Activated CD4-positive, alpha-beta T cell treated with anti-CD3 and anti-CD28 coated beads for 36 hours (primary cell): Measurements from ENCODE around the gene SRD5A1. TPM values are rescaled to one million over a fixed set of nuclear protein-coding genes. Genes with fewer than 3 reads are reported as not detected.
"Not testable (repeated sequence)": the region's sequence is repeated elsewhere in the genome, so short reads cannot be mapped to it uniquely, and the experiment has no call there.

Source experiments
- ATAC-seq: fragments of 200-7000 bp; cut with Tn5 transposase; one replicate; pipeline ENCODE4 v1.10.0; 2021; ENCODE audit warnings: mild to moderate bottlenecking, moderate library complexity
- CTCF ChIA-PET: fragments of 350-600 bp; sonication (Branson Sonifier 250); formaldehyde crosslinking; loops from one replicate; lab custom pipeline; 2021; ENCODE audit warnings: antibody characterized with exemption; lab: Charles Lee
- POLR2A ChIA-PET: fragments of 350-600 bp; sonication (Branson Sonifier 250); formaldehyde crosslinking; loops from one replicate; lab custom pipeline; 2021; ENCODE audit warnings: antibody characterized with exemption, inconsistent platforms; lab: Charles Lee
- DNase-seq: peaks from one replicate; pipeline ENCODE4 v3.0.0-alpha.2; 2020
- H3K27ac Mint-ChIP-seq: one replicate; pipeline ENCODE4 v1.8.0; 2021; ENCODE audit warnings: mixed read lengths
- H3K27me3 Mint-ChIP-seq: one replicate; pipeline ENCODE4 v1.8.0; 2021; ENCODE audit warnings: mixed read lengths
- H3K36me3 Mint-ChIP-seq: one replicate; pipeline ENCODE4 v1.8.0; 2021; ENCODE audit warnings: low read depth, mixed read lengths
- H3K4me1 Mint-ChIP-seq: one replicate; pipeline ENCODE4 v1.8.0; 2021; ENCODE audit warnings: mixed read lengths
- H3K4me3 Mint-ChIP-seq: one replicate; pipeline ENCODE4 v1.8.0; 2021; ENCODE audit warnings: mild to moderate bottlenecking, moderate library complexity, mixed read lengths
- H3K9me3 Mint-ChIP-seq: one replicate; pipeline ENCODE4 v1.8.0; 2021; ENCODE audit warnings: low read depth, mixed read lengths
- intact Hi-C, 2 experiments: fragments of 100-400 bp; cut with DNase I in 1 of 2; cut with micrococcal nuclease in 1 of 2; formaldehyde crosslinking; loops; one replicate each; pipeline versions ENCODE4 v1.14.2 to v1.15.1; 2022 to 2024; cut with DNase I, micrococcal nuclease
- total RNA-seq, 2 experiments: library from RNA; stranded (reverse); gene quantifications; one replicate each; pipeline ENCODE4 v1.2.3, GENCODE V29; 2021

SRD5A1 gene
- total RNA-seq, 2 experiments from 2014 or later, result 7.6 to 11.1 TPM

DNA sequence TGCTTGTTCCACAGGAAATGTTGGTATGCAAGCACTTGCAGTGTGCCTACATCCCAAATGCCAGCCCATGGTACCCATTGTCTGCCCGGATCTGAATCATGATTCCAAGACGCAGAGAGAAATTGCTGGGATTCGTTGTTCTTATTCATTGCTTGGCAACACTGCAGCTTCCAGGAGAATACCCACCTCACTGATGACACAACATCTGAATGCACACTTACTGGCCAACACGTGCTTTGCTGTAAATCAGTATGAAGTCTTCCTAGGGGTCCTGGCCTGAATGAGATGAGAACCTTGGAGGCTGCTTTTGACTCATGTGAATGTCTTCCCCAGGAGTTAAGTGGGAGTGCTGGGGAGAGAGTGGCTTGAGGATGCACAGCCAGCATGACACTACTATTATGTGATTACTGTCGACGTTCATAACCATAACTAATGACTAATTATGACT is 11.6 kb downstream of the SRD5A1 start:
- intact Hi-C loops, result no loop called here
- Mint-ChIP-seq H3K4me3 (no peak overlapping the region), H3K27ac (no peak overlapping the region), H3K27me3 (no peaks in the 10 kb centered on the region), H3K9me3 (peaks cover under 1% of the 10 kb centered on the region), H3K4me1 (no peaks in the 10 kb centered on the region), H3K36me3 (peaks cover 9% of the 10 kb centered on the region)
- ChIA-PET POLR2A (no interaction called here), CTCF (no interaction called here)
- ATAC-seq, result no peak
- no peak for DNase-seq

DNA sequence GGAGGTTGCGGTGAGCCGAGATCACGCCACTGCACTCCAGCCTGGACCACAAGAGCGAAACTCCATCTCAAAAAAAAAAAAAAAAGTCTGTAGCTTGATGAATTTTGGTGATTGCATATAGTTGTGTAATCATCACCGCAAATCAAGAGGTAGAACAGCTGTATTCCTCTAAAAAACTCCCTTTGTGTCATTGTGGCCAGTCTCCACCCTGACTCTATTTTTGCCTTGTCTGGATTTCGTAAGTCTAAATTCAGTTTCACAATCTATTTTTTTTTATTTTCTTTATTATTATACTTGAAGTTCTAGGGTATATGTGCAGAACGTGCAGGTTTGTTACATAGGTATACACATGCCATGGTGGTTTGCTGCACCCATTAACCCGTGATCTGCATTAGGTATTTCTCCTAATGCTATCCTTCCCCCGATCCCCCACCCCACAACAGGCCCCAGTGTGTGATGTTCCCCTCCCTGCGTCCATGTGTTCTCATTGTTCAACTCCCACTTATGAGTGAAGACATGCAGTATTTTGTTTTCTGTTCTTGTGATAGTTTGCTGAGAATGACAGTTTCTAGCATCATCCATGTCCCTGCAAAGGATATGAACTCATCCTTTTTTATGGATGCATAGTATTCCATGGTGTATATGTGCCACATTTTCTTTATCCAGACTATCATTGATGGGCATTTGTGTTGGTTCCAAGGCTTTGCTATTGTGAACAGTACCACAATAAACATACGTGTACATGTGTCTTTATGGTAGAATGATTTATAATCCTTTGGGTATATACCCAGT is 12.5 kb downstream of the SRD5A1 start:
- ATAC-seq, H3K4me1 Mint-ChIP-seq, POLR2A ChIA-PET, DNase-seq, intact Hi-C loops, H3K9me3 Mint-ChIP-seq, H3K27me3 Mint-ChIP-seq, H3K4me3 Mint-ChIP-seq, CTCF ChIA-PET, H3K27ac Mint-ChIP-seq: not testable (repeated sequence)
- peaks cover 11% of the 10 kb centered on the region for H3K36me3 Mint-ChIP-seq

DNA sequence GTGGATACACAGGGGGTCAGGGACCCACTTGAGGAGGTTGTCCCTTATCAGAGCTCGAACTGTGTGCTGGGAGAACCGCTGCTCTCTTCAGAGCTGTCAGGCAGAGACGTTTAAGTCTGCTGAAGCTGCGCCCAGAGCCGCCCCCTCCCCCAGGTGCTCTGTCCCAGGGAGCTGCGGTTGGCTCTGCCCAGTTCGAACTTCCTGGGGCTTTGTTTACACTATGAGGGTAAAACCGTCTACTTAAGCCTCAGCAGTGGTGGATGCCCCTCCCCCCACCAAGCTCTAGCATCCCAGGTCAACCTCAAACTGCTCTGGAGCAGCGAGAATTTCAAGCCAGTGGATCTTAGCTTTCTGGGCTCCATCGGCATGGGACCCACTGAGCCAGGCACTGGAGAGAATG is 15.9 kb downstream of the SRD5A1 start:
- ChIA-PET CTCF (interaction anchor here (0.8 kb wide), 1 partner anchor 11 kb away, joined by 3 read pairs; no protein-coding TSS in a partner anchor), POLR2A (no interaction called here)
- DNase-seq, result no peak
- Mint-ChIP-seq H3K27me3 (no peaks in the 10 kb centered on the region), H3K4me3 (no peak overlapping the region), H3K36me3 (peaks cover 19% of the 10 kb centered on the region), H3K27ac (no peak overlapping the region), H3K9me3 (peaks cover 3% of the 10 kb centered on the region), H3K4me1 (no peaks in the 10 kb centered on the region)
- no peak for ATAC-seq
- intact Hi-C loops, result no loop called here

DNA sequence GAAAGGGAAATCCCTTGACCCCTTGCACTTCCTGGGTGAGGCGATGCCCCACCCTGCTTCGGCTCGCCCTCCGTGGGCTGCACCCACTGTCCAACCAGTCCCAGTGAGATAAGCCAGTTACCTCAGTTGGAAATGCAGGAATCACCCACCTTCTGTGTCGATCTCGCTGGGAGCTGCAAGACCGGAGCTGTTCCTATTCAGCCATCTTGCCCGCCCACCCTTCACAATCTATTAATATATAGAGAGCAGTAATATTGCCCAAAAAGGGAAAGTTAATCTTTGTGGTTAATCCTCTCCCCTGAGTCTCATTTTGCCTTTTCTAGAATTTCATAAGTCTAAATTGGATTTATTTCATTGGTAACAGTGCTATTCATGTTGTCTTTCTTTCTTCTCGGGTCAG is 16.4 kb downstream of the SRD5A1 start:
- intact Hi-C loops, result no loop called here
- Mint-ChIP-seq H3K27ac (no peak overlapping the region), H3K27me3 (no peaks in the 10 kb centered on the region), H3K9me3 (peaks cover 3% of the 10 kb centered on the region), H3K4me3 (no peak overlapping the region), H3K36me3 (peaks cover 17% of the 10 kb centered on the region), H3K4me1 (no peaks in the 10 kb centered on the region)
- ChIA-PET CTCF (interaction anchor here (0.8 kb wide), 1 partner anchor 10 kb away, joined by 3 read pairs; no protein-coding TSS in a partner anchor), POLR2A (no interaction called here)
- DNase-seq (no peak), ATAC-seq (no peak)

DNA sequence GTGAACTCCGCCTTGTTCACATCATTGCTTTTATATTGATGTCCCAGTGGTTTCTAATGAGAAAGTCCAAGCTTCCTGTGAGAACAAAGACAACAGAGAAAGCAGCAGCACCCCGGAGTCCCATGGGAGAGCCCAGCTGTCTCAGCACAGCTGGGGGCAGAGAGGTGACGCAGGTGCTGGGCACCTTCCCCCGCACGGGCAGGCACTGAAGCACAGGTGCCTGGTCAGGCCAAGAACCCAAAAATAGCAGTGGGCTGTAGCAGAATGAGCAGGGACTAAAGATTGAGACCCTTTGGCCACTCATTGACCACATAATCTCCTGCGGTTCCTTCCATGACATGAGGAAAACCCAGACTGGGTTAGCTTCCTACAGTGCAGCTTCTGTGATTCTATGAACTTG is 18.8 kb downstream of the SRD5A1 start:
- ChIA-PET CTCF (no interaction called here), POLR2A (no interaction called here)
- no peak overlapping the region for H3K27ac Mint-ChIP-seq
- intact Hi-C loops, result no loop called here
- no peaks in the 10 kb centered on the region for H3K27me3 Mint-ChIP-seq
- H3K4me3 Mint-ChIP-seq, result no peak overlapping the region
- peaks cover 32% of the 10 kb centered on the region for H3K36me3 Mint-ChIP-seq
- no peak for DNase-seq
- ATAC-seq, result no peak
- H3K9me3 Mint-ChIP-seq, result peaks cover 18% of the 10 kb centered on the region
- H3K4me1 Mint-ChIP-seq, result no peaks in the 10 kb centered on the region

DNA sequence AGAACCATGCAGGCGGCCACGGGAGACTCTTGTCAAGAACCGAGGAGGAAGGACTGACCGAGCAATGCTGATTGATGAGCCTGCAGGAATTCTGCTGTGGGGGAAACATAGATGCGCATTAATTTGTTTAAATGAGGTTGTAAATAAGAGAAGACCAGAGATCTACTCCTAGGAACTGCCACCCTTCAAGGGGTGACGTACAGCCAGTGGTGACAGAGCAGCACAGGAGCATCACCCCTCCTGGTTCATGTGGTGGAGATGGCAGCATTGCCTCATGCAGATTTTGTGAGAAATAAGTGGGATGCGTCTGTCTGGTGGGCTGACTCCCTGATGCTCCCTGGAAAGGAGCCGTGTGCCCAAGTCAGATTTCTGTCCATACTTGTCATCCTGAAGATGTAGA is 22.2 kb downstream of the SRD5A1 start:
- POLR2A ChIA-PET, result no interaction called here
- no peak for DNase-seq
- H3K4me3 Mint-ChIP-seq, result no peak overlapping the region
- no peak overlapping the region for H3K27ac Mint-ChIP-seq
- no peaks in the 10 kb centered on the region for H3K4me1 Mint-ChIP-seq
- peaks cover 15% of the 10 kb centered on the region for H3K9me3 Mint-ChIP-seq
- peaks cover 41% of the 10 kb centered on the region for H3K36me3 Mint-ChIP-seq
- ATAC-seq, result no peak
- CTCF ChIA-PET, result no interaction called here
- H3K27me3 Mint-ChIP-seq, result no peaks in the 10 kb centered on the region
- intact Hi-C loops, result no loop called here

DNA sequence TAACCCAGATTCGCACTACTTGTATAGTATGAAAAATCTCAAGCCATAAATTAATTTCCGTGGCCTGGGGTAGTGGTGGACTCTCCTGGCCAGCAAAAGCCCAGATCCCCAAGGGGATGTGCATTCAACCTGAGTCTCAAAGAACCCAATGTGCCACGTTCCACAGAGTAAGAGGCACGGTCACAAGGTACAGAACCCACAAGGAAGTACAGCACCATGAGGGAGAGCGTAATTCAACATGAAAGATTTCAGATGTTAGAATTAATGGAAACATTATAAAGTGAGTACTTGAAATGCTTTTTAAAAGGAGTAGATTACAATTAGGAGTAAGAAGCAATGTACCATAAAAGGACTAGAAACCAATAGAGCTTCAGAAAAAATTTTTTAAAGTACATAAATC is 23.4 kb downstream of the SRD5A1 start:
- no peaks in the 10 kb centered on the region for H3K4me1 Mint-ChIP-seq
- CTCF ChIA-PET, result no interaction called here
- POLR2A ChIA-PET, result no interaction called here
- peaks cover 41% of the 10 kb centered on the region for H3K36me3 Mint-ChIP-seq
- H3K4me3 Mint-ChIP-seq, result no peak overlapping the region
- intact Hi-C loops, result no loop called here
- ATAC-seq (no peak), DNase-seq (no peak)
- no peak overlapping the region for H3K27ac Mint-ChIP-seq
- peaks cover 15% of the 10 kb centered on the region for H3K9me3 Mint-ChIP-seq
- H3K27me3 Mint-ChIP-seq, result no peaks in the 10 kb centered on the region

DNA sequence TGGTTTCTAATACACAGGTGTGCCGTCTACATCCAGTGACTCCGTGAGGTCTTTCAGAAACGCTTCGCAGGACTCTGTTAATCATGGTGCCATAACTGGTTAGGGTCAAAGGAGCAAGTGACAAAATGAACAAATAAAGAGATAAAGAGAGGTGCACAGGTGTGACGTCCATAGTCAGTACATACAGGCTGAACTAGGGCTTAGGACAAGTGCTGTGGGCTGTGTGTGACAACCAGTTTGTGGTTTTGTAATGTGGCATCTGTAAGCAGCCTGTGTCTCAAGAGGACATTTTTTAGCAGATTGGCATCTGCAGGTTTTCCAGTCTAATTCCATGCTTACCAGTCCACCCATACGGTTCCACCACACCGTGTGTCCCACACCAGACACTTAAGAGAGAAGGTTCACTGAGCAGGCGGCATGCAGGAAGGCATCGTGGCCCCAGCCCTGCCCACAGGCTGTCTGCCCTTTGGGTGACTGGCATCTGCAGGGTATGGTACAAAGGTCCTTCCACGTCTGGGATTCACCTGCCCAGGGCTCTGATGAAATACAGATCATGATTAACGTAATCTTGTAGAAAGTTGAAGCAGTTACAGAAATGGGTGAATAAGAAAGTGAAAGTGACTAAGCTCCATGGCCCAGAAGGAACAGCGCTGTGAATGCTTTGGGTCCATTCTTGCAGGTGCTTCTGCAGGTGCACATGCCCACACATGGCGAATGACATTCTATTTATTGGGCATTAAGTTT is 26.9 kb downstream of the SRD5A1 start:
- ATAC-seq (peak; percentile 78), DNase-seq (peak; percentile 24)
- ChIA-PET POLR2A (no interaction called here), CTCF (interaction anchor here (0.9 kb wide), 1 partner anchor 11 kb away, joined by 3 read pairs; no protein-coding TSS in a partner anchor)
- intact Hi-C loops, result no loop called here
- Mint-ChIP-seq H3K4me3 (no peak overlapping the region), H3K27me3 (no peaks in the 10 kb centered on the region), H3K27ac (peak overlapping the region; percentile 19), H3K9me3 (peaks cover 15% of the 10 kb centered on the region), H3K36me3 (peaks cover 39% of the 10 kb centered on the region), H3K4me1 (no peaks in the 10 kb centered on the region)

DNA sequence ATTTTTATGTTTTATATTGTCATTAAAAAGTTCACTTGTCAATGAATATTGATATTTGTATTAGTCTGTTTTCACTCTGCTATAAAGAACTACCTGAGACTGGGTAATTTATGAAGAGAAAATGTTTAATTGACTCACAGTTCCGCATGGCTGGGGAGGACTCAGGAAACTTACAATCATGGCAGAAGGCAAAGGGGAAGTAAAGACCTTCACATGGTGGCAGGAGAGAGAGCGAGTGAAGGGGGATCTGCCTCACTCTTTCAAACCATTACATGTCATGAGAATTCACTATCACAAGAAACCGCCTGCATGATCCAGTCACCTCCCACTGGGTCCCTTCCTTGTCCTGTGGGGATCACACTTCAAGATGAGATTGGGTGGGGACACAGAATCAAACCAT is 27.4 kb downstream of the SRD5A1 start:
- ChIA-PET POLR2A (no interaction called here), CTCF (no interaction called here)
- Mint-ChIP-seq H3K9me3 (peaks cover 9% of the 10 kb centered on the region), H3K4me1 (no peaks in the 10 kb centered on the region), H3K36me3 (peaks cover 33% of the 10 kb centered on the region), H3K27me3 (no peaks in the 10 kb centered on the region), H3K4me3 (no peak overlapping the region), H3K27ac (no peak overlapping the region)
- DNase-seq (no peak), ATAC-seq (peak; percentile 23)
- intact Hi-C loops, result no loop called here

DNA sequence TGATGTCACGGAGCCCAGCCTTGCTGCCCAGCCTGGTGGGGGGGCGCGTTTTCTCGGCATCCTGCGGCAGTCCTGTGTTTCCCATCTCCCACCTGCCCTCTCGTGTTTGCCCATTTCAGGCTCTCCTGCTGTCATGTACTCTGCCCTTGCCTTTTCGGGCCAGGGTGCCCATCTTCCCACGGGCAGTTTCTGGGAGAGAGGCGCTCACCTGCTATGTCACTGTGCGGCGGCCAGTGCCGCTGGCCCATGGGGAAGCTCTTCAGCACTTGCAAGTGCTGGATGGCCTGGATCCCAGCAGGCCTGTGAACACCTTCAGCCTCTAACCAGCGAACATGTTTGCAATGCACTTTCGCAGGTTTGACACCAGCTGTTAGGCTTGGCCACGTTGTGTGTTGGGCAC is 33.5 kb downstream of the SRD5A1 start:
- Mint-ChIP-seq H3K27me3 (no peaks in the 10 kb centered on the region), H3K4me1 (no peaks in the 10 kb centered on the region), H3K4me3 (no peak overlapping the region), H3K9me3 (no peaks in the 10 kb centered on the region), H3K27ac (no peak overlapping the region), H3K36me3 (peaks cover 22% of the 10 kb centered on the region)
- DNase-seq (no peak), ATAC-seq (no peak)
- CTCF ChIA-PET, result no interaction called here
- intact Hi-C loops, result no loop called here
- POLR2A ChIA-PET, result no interaction called here

DNA sequence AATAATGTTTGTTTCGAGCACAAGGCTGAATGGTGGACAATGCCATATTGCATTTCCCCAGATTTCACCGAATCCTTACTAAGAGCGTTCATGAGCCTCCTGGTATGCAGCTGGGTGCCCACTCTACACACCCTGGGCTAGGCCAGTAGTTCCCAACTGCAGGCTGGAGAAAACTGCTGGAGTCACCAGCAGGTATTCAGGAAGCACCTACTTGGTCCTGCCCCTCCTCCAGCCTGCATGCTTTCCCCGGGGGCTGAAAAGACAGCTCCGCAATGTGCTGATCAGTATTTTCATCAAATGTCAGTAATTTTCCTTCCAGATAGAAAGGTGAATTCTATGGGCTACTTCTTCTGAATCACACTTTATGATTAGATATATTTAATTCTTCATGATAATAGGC is 34.4 kb downstream of the SRD5A1 start:
- Mint-ChIP-seq H3K27ac (no peak overlapping the region), H3K4me3 (no peak overlapping the region), H3K9me3 (no peaks in the 10 kb centered on the region), H3K27me3 (no peaks in the 10 kb centered on the region), H3K36me3 (peaks cover 18% of the 10 kb centered on the region), H3K4me1 (no peaks in the 10 kb centered on the region)
- ATAC-seq, result no peak
- no peak for DNase-seq
- ChIA-PET POLR2A (no interaction called here), CTCF (no interaction called here)
- intact Hi-C loops, result no loop called here

DNA sequence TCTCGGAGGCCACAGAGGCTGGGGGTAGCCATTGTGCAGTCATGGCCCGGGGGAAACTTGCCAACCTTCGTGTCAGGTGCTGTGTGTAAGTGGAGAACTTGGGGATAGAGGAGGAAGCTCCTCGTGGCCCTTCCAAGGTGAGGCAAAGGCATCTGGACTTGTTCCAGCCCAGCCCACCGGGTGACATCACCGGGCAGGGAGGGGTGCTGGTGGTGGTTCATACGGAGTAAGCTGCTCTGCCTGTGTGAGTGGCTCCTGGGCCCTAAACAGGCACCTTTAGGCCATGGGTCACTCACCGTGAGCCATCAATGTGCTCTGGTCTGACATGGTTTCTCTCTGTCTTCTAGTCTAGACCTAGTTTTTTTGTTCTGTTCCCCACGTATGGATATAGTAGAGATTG is 35.5 kb downstream of the SRD5A1 start:
- CTCF ChIA-PET, DNase-seq, H3K4me1 Mint-ChIP-seq, H3K27ac Mint-ChIP-seq, ATAC-seq, intact Hi-C loops, H3K27me3 Mint-ChIP-seq, H3K4me3 Mint-ChIP-seq, POLR2A ChIA-PET, H3K9me3 Mint-ChIP-seq: not testable (repeated sequence)
- peaks cover 17% of the 10 kb centered on the region for H3K36me3 Mint-ChIP-seq
